H1 (cell line): ENCODE measurements around the gene SLC16A11. TPM values are rescaled to one million over a fixed set of nuclear protein-coding genes. Genes with fewer than 3 reads are reported as not detected.
A peak's percentile ranks its signal among the peaks of the same experiment; 100 is the strongest.

Source experiments
- CTCF ChIA-PET: fragments of 300-600 bp; sonication (Branson Sonifier 250); formaldehyde crosslinking; loops from one replicate; lab custom pipeline; 2021; ENCODE audit not compliant: partially characterized antibody; lab: Charles Lee
- POLR2A ChIA-PET: fragments of 300-600 bp; sonication (Branson Sonifier 250); formaldehyde crosslinking; loops from one replicate; lab custom pipeline; 2021; ENCODE audit warnings: inconsistent platforms; ENCODE audit not compliant: partially characterized antibody; lab: Charles Lee
- DNase-seq, 2 experiments: peaks; one replicate each; pipeline versions ENCODE4 v3.0.0 to v3.0.0-alpha.2; 2010 to 2022; ENCODE audit warnings: low spot score in 2 of 2, low read depth in 1 of 2, mixed read lengths in 1 of 2
- FAIRE-seq: peaks from 2 replicates; lab custom pipeline; 2011; peaks lifted over from hg19 to GRCh38; lab: Jason Lieb, UNC
- H2AFZ ChIP-seq: 2 replicates; pipeline ENCODE4 v1.8.1; 2012; ENCODE audit warnings: low read length, inconsistent platforms
- H2AK5ac ChIP-seq: 2 replicates; pipeline ENCODE4 v1.6.1; 2013; ENCODE audit warnings: low read depth, low read length
- H2BK120ac ChIP-seq: replicated peaks from 2 replicates; pipeline ENCODE3; 2013; ENCODE audit warnings: low read depth, low read length, inconsistent platforms
- H2BK12ac ChIP-seq: 2 replicates; pipeline ENCODE4 v1.6.1; 2013; ENCODE audit warnings: low read depth, low read length
- H2BK15ac ChIP-seq: 2 replicates; pipeline ENCODE4 v1.6.1; 2013; ENCODE audit warnings: low read length
- H2BK20ac ChIP-seq: 2 replicates; pipeline ENCODE4 v1.6.1; 2013; ENCODE audit warnings: low read length
- H2BK5ac ChIP-seq: 2 replicates; pipeline ENCODE4 v1.6.1; 2013; ENCODE audit warnings: low read depth, low read length
- H3K14ac ChIP-seq: 2 replicates; pipeline ENCODE4 v1.6.1; 2013; ENCODE audit warnings: inconsistent platforms; ENCODE audit not compliant: insufficient read length
- H3K18ac ChIP-seq: 2 replicates; pipeline ENCODE4 v1.6.1; 2013; ENCODE audit warnings: low read length; ENCODE audit errors: extremely low read depth
- H3K23ac ChIP-seq: 2 replicates; pipeline ENCODE4 v1.6.1; 2013; ENCODE audit warnings: inconsistent platforms; ENCODE audit not compliant: insufficient read length
- H3K23me2 ChIP-seq: 2 replicates; pipeline ENCODE4 v1.6.1; 2013; ENCODE audit warnings: low read depth, low read length
- H3K27ac ChIP-seq: 2 replicates; pipeline ENCODE4 v1.6.1; 2011; ENCODE audit warnings: low read depth, low read length, inconsistent platforms
- H3K27me3 ChIP-seq, 4 experiments: replicated peaks in 1 of 4; 1 replicate in 1 of 4; 2 replicates in 3 of 4; pipeline versions ENCODE4 v1.6.1 to v1.8.1; 2011 to 2013; ENCODE audit warnings: low read length in 3 of 4, mild to moderate bottlenecking in 3 of 4, inconsistent platforms in 2 of 4, mixed read lengths in 2 of 4, moderate library complexity in 1 of 4; ENCODE audit not compliant: control insufficient read depth in 3 of 4, insufficient read depth in 3 of 4; ENCODE audit errors: extremely low read depth in 1 of 4
- H3K36me3 ChIP-seq, 4 experiments: 2 replicates each; pipeline versions ENCODE4 v1.6.1 to v1.8.1; 2011 to 2013; ENCODE audit warnings: mild to moderate bottlenecking in 4 of 4, low read length in 3 of 4, moderate library complexity in 2 of 4, control low read depth in 1 of 4, inconsistent platforms in 1 of 4; ENCODE audit not compliant: insufficient read depth in 4 of 4, control insufficient read depth in 2 of 4
- H3K4ac ChIP-seq: replicated peaks from 2 replicates; pipeline ENCODE3; 2013; ENCODE audit warnings: low read length, low read depth, mixed read lengths, inconsistent platforms; ENCODE audit not compliant: insufficient read length
- H3K4me1 ChIP-seq, 4 experiments: replicated peaks in 1 of 4; 1 replicate in 1 of 4; 2 replicates in 3 of 4; pipeline versions ENCODE4 v1.6.1 to v1.8.1; 2011 to 2013; ENCODE audit warnings: low read length in 3 of 4, inconsistent platforms in 2 of 4, mixed read lengths in 1 of 4; ENCODE audit not compliant: insufficient read depth in 4 of 4, control insufficient read depth in 3 of 4
- H3K4me2 ChIP-seq, 2 experiments: 2 replicates each; pipeline versions ENCODE4 v1.6.1 to v1.8.1; 2011 to 2013; ENCODE audit warnings: low read depth in 2 of 2, low read length in 2 of 2, control low read depth in 1 of 2, inconsistent platforms in 1 of 2, mild to moderate bottlenecking in 1 of 2; ENCODE audit not compliant: insufficient read depth in 1 of 2
- H3K4me3 ChIP-seq, 4 experiments: fragments of 200-600, 300-600 bp in 1 of 4; sonication (generic), shearing (Covaris generic), sonication (Bioruptor Twin) in 1 of 4; 2 replicates each; pipeline versions ENCODE4 v1.5.1 to v1.8.1; 2011 to 2016; ENCODE audit warnings: low read length in 4 of 4, low read depth in 3 of 4, control low read depth in 2 of 4, inconsistent platforms in 2 of 4, mild to moderate bottlenecking in 2 of 4, mixed read lengths in 1 of 4, moderate library complexity in 1 of 4; ENCODE audit not compliant: insufficient read depth in 2 of 4; ENCODE audit errors: extremely low read depth in 1 of 4
- H3K56ac ChIP-seq: replicated peaks from 2 replicates; pipeline ENCODE3; 2013; ENCODE audit warnings: low read depth, mild to moderate bottlenecking, mixed read lengths, low read length, inconsistent platforms; ENCODE audit not compliant: insufficient read length
- H3K79me1 ChIP-seq: 2 replicates; pipeline ENCODE4 v1.6.1; 2013; ENCODE audit warnings: low read depth, low read length, control low read depth
- H3K79me2 ChIP-seq, 2 experiments: 2 replicates each; pipeline versions ENCODE4 v1.6.1 to v1.8.1; 2012 to 2013; ENCODE audit warnings: low read length in 2 of 2, mild to moderate bottlenecking in 2 of 2, inconsistent platforms in 1 of 2; ENCODE audit not compliant: insufficient read depth in 2 of 2, control insufficient read depth in 1 of 2
- H3K9ac ChIP-seq, 4 experiments: replicated peaks in 1 of 4; 1 replicate in 1 of 4; 2 replicates in 3 of 4; pipeline versions ENCODE4 v1.6.1 to v1.8.1; 2011 to 2013; ENCODE audit warnings: low read depth in 3 of 4, low read length in 3 of 4, control low read depth in 2 of 4, mild to moderate bottlenecking in 2 of 4, moderate library complexity in 2 of 4, inconsistent platforms in 1 of 4; ENCODE audit errors: extremely low read depth in 1 of 4
- H3K9me3 ChIP-seq, 2 experiments: 2 replicates each; pipeline versions ENCODE4 v1.6.1 to v1.8.1; 2012 to 2013; ENCODE audit warnings: mild to moderate bottlenecking in 2 of 2, moderate library complexity in 2 of 2, control low read depth in 1 of 2, inconsistent platforms in 1 of 2, low read depth in 1 of 2, low read length in 1 of 2, mixed read lengths in 1 of 2; ENCODE audit not compliant: insufficient read depth in 2 of 2
- H4K20me1 ChIP-seq, 2 experiments: replicated peaks in 1 of 2; 2 replicates each; pipeline versions ENCODE3 to v1.8.1; 2011 to 2013; ENCODE audit warnings: inconsistent platforms in 2 of 2, low read length in 2 of 2, mild to moderate bottlenecking in 1 of 2; ENCODE audit not compliant: insufficient read depth in 2 of 2, control insufficient read depth in 1 of 2
- H4K5ac ChIP-seq: 2 replicates; pipeline ENCODE4 v1.6.1; 2013; ENCODE audit warnings: low read length, low read depth, mixed read lengths, inconsistent platforms; ENCODE audit not compliant: insufficient read length
- H4K8ac ChIP-seq: 2 replicates; pipeline ENCODE4 v1.8.0; 2013; ENCODE audit warnings: mild to moderate bottlenecking, moderate library complexity, low read length, inconsistent platforms; ENCODE audit not compliant: insufficient read depth; ENCODE audit errors: extremely low read depth
- H4K91ac ChIP-seq: replicated peaks from 2 replicates; pipeline ENCODE3; 2013; ENCODE audit warnings: low read length, mixed read lengths, inconsistent platforms; ENCODE audit not compliant: insufficient read length
- EZH2 ChIP-seq: fragments of 200-600 bp; sonication (generic); IDR thresholded peaks from 2 replicates; pipeline ENCODE4 v1.7.1; 2012; ENCODE audit warnings: low read depth, mild to moderate bottlenecking, moderate library complexity, low read length, inconsistent platforms; ENCODE audit not compliant: severe bottlenecking
- GABPA ChIP-seq: IDR thresholded peaks from 2 replicates; pipeline ENCODE4 v1.6.1; 2011; ENCODE audit warnings: mild to moderate bottlenecking, low read length, moderate library complexity, borderline replicate concordance; ENCODE audit not compliant: insufficient read depth
- HDAC2 ChIP-seq, 2 experiments: fragments of 300-600 bp in 1 of 2; sonication (generic) in 1 of 2; IDR thresholded peaks; 2 replicates each; pipeline ENCODE4 v1.6.1; 2011 to 2012; ENCODE audit warnings: low read depth in 2 of 2, low read length in 2 of 2, mild to moderate bottlenecking in 2 of 2, moderate library complexity in 2 of 2, borderline replicate concordance in 1 of 2, inconsistent platforms in 1 of 2
- MAX ChIP-seq: IDR thresholded peaks from 2 replicates; pipeline ENCODE4 v1.6.1; 2012; ENCODE audit warnings: inconsistent platforms
- RBBP5 ChIP-seq: IDR thresholded peaks from 2 replicates; pipeline ENCODE4 v1.7.1; 2012; ENCODE audit warnings: low read depth, mild to moderate bottlenecking, inconsistent platforms, low read length, moderate library complexity, borderline replicate concordance
- RXRA ChIP-seq: IDR thresholded peaks from 2 replicates; pipeline ENCODE4 v1.6.1; 2011; ENCODE audit warnings: low read depth, mild to moderate bottlenecking, low read length, moderate library complexity; ENCODE audit not compliant: insufficient read depth
- SP2 ChIP-seq: IDR thresholded peaks from 2 replicates; pipeline ENCODE4 v1.6.1; 2012; ENCODE audit warnings: mild to moderate bottlenecking, low read length, inconsistent platforms
- ZNF274 ChIP-seq: IDR thresholded peaks from 2 replicates; pipeline ENCODE4 v1.7.0; 2012; ENCODE audit warnings: low read length, borderline replicate concordance; ENCODE audit errors: extremely low read depth
- WGBS, 2 experiments: shearing (Covaris generic) in 1 of 2; methylation state at CpG; one replicate each; pipeline versions ENCODE4 v1.1.6 to v1.1.7; 2013 to 2015; ENCODE audit warnings: low lambda C conversion rate in 2 of 2, mixed read lengths in 2 of 2, inconsistent platforms in 1 of 2, low coverage in 1 of 2, missing lambda C conversion rate in 1 of 2; ENCODE audit not compliant: insufficient replicate concordance in 2 of 2, insufficient coverage in 1 of 2, insufficient read length in 1 of 2; ENCODE audit errors: extremely low coverage in 1 of 2, missing lambda C conversion rate in 1 of 2; 5-methylcytosine and 5-hydroxymethylcytosine counted together
- polyA plus RNA-seq, 7 experiments: library from polyadenylated mRNA; depleted of rRNA in 3 of 7; stranded (reverse) in 5 of 7; unstranded in 2 of 7; fragments of >200 nt in 5 of 7; fragments of 200-250 nt in 2 of 7; gene quantifications; 1 replicate in 5 of 7; 2 replicates in 1 of 7; 4 replicates in 1 of 7; pipeline versions ENCODE4 v1.2.1 to v1.2.3, GENCODE V29; 2011 to 2013; ENCODE audit warnings: missing spikeins in 2 of 7, mixed read lengths in 2 of 7
- total RNA-seq: library from RNA; stranded (reverse); fragmentation: NEBNext Ultra II Directional; extraction: Animal tissue kit (Norgen Biotek cat#: 25700); gene quantifications from 2 replicates; pipeline ENCODE4 v1.2.1, GENCODE V29; 2021

SLC16A11 gene
- total and polyA plus RNA-seq, 2 of the 8 experiments (the other 6 are each of a cell fraction or from before 2014, with no cell fraction given) = 0.35 to 0.39 TPM

- FAIRE-seq (no peak), DNase-seq (no peak)
- Histone ChIP-seq H3K27ac (no peak overlapping the region), H3K36me3 (no peaks in the 10 kb centered on the region), H3K27me3 (no peaks in the 10 kb centered on the region), H3K79me1 (no peaks in the 10 kb centered on the region), H2BK20ac (no peak overlapping the region), H2AFZ (no peak overlapping the region), H3K4me2 (no peak overlapping the region), H3K56ac (no peak overlapping the region), H4K91ac (no peak overlapping the region), H3K79me2 (no peaks in the 10 kb centered on the region), H2BK15ac (no peak overlapping the region), H3K23me2 (no peaks in the 10 kb centered on the region), H3K9ac (no peak overlapping the region), H3K9me3 (peaks cover 16 to 21% of the 10 kb centered on the region in 2 experiments), H2BK120ac (no peak overlapping the region), H3K23ac (no peak overlapping the region), H2BK12ac (no peak overlapping the region), H4K20me1 (no peaks in the 10 kb centered on the region), H4K8ac (peak overlapping the region; percentile 57), H2BK5ac (no peak overlapping the region), H3K14ac (no peak overlapping the region)
- CTCF ChIA-PET = interaction anchor here (0.6 to 1.3 kb wide), 6 partner anchors 19 to 179 kb away, joined by 3 to 4 read pairs (median 3); no protein-coding TSS in a partner anchor
- 100% methylated on average over 3 of the region's 3 CpGs; no CpG with 5 or more reads in 1 of the 2 experiments for WGBS, 2 experiments
- TF ChIP-seq MAX = no peak
- no peak for TF ChIP-seq SP2
- TF ChIP-seq EZH2 = no peak
- TF ChIP-seq HDAC2 (IDR thresholded peaks at IDR 0.05; ENCODE audit: borderline replicate concordance in 1 of 2, low read depth in 2 of 2, low read length in 2 of 2) = no peak
- no peak for TF ChIP-seq ZNF274
- TF ChIP-seq GABPA = no peak
- no peak for TF ChIP-seq RXRA
- no peak for TF ChIP-seq RBBP5
- TF ChIP-seq, all 59 proteins: peak for 0
- Histone ChIP-seq H3K18ac (no peak overlapping the region), H3K4me1 (no peaks in the 10 kb centered on the region), H4K5ac (no peak overlapping the region), H2AK5ac (no peak overlapping the region), H3K4ac (no peak overlapping the region), H3K4me3 (no peak overlapping the region)
- POLR2A ChIA-PET = interaction anchor here (0.6 to 1.6 kb wide), 2 partner anchors 10 to 33 kb away, joined by 3 to 5 read pairs; partner anchors contain the start of gene CLEC10A
These were observed 26.8 kb upstream of the SLC16A11 start for GRCh38 chr17:7070712-7071111.
